Islet precursor cell (in vitro differentiated cells): ENCODE results near the gene MAML3.

Experiments
- DNase-seq: peaks from one replicate; pipeline ENCODE4 v3.0.0-alpha.2; 2018

Gene MAML3

GRCh38 chr4:139854668-139855403, 299.1 kb downstream of the MAML3 start:
- DNase-seq, result no peak

- DNase-seq, result no peak
Observed at GRCh38 chr4:139853309-139853708, 300.7 kb downstream of the MAML3 start.

- no peak for DNase-seq
Observed at GRCh38 chr4:139852612-139853269, 301.2 kb downstream of the MAML3 start.

DNA sequence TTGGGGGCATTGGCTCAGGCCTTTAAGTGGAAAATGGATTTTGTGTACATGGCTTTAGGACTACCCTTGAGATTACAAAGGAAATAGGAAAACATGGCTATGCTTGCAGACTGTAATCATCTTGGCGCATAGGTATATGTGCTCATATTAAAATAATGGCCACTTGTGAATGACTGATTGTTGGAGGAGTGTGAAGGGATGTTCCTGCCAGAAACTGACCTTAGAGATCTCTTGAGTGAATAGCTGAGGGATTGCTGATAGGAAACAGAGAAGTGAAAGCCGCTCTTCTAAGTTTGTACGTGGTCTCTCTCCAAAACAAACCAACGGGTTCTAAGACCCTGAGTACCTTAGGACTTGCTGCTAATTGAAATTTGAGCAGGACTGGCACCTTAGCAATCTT, 302.3 kb downstream of the MAML3 start:
- no peak for DNase-seq

DNA sequence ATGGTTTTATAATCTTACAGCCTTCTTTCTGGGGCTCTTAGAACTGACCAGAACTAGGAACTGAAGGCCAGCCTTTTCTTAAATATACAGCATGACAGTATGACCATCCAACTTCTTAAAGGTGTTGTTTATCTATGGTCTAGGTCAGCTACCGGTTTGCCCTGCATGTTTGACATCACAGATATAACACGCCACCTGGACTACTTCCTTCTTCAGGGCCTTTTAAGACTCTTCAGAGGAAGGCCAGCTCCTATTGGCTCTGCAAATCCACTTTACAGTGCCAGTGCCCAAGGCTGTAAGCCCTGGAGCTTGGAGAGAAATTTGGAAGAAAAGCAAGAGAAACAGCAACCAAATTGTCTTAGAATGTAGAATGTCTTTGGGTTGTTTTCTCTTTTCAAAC, 302.9 kb downstream of the MAML3 start:
- DNase-seq, result no peak

DNA sequence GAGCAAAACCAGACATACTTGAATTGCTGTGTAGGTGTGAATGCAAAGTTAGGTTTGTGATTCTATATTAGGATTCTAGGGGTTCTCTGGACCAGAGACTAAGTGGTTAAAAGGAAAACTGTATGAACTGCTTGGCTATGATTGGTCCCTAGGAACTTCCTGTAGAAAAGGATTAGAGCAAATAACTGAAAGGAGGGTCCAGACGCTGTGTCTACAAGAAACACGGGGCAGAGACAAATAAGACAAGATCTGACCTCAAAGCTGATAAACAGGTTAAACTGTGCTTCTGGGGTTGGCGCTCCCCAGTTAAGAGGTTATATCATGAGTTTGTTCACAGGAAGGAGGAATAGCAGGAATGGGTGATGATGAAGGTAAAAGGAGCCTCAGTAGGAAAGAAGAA, 304.8 kb downstream of the MAML3 start:
- DNase-seq, result no peak

DNA sequence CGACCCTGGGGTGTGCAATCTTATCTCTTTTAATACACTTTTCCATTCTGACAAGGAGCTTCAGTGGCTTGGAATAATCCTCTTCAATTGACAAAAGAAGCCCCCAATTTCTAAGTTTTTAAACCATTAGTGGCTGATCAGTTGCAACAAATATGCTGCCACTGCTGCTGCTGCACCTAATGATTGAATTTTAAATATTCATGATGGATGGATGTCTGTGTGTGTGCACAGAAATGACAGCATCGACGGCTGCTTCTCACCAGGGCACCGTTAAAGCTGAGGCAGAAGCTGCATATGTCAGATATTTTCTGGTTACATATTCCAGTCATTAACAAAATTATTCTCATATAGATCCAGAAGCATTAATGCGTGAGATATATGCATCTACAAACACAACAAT, 306.0 kb downstream of the MAML3 start:
- DNase-seq, result no peak

DNA sequence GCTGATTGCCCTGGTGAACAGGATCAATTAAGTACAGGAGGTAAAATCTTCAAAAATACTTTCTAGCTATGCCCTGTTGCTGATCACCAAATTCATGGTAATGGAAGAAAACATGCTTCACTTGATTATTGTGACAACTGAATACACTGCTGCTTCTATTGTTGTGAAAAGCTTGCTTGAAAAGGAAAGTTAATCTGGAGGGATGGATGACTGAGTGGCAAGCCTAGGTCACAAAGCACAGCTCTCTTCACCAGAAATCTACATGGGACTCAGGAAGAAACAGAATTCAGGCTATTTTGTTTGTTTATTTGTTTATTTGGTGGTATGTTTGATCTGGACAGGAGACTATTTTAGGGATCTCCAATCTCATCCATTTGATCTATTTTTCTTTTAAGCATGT, 306.4 kb downstream of the MAML3 start:
- DNase-seq, result no peak

GRCh38 chr4:139846766-139847165, 307.2 kb downstream of the MAML3 start:
- DNase-seq, result no peak

DNA sequence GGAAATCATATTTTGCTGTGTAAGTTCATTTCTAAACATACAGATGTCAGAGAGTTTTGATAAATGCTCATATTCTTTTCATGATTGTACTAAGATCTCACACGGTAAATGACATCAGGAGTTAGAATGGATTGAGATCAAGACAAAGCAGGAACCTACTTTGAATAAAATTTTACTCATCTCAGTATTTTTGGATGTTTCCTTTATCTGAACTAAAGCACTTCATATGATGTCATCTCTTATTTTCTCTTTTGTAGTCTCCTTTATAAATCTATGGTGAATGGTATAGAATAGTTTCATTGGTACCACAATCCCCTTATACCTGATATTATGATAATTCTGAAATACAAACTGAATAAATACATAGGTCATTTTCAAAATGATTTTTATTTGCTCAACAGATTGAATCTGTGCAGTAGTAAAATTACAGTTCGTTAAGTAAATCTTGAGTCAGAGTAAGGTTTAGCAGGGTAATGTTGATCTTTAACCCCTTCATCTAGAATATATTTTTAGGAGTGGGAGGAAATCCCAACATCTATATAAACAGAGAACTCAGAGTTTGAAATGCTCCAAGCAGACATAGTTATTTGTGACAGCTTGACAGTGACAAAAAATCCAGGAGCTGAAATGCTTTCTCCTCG, 308.4 kb downstream of the MAML3 start:
- DNase-seq, result no peak

DNA sequence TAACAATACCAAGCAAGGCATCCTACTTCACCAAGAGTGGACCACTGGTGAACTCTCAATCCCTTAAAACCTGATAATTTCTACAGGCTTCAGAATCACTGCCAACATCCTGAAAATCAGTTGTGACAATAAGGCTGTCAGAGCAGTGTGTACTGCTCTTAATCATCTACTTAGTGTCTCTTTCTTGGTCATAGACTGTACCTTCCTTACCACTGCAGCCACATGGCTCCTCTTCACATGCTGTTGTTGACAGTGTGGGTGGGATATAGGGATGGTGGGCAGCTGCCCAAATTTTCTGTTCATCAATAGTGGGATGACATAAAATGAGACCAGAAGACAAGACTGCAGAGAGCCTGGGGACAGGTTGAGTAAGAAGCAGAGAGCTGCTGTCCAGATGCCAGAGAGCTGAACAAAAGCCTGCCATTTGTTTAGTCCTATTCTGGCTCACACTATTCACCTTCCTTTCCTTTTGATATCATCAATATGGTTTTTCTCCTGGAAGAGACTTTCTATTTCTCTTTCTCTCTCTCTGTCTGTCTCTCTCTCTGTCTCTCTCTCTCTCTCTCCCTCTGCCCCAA, 309.4 kb downstream of the MAML3 start:
- no peak for DNase-seq

- DNase-seq, result no peak
Observed at GRCh38 chr4:139844057-139844456, 309.9 kb downstream of the MAML3 start.

DNA sequence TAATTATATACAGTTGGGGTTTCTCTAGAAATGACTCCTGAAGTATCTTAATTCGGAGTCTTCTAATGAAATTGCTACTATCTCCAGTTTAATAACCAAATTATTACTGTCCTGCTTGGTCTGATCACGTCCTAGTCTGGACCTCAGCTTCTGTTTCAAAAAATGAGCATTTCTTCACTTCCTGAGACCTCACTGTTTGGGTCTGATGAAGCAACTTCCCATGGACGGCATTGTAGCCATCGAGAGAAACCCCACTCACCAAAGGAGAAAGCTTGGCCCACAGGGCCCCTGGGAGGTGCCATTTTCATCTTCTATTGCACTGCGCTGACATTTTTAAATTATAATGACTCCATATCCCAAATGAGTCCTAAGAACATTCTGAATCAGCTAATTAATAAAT, 310.3 kb downstream of the MAML3 start:
- no peak for DNase-seq

DNA sequence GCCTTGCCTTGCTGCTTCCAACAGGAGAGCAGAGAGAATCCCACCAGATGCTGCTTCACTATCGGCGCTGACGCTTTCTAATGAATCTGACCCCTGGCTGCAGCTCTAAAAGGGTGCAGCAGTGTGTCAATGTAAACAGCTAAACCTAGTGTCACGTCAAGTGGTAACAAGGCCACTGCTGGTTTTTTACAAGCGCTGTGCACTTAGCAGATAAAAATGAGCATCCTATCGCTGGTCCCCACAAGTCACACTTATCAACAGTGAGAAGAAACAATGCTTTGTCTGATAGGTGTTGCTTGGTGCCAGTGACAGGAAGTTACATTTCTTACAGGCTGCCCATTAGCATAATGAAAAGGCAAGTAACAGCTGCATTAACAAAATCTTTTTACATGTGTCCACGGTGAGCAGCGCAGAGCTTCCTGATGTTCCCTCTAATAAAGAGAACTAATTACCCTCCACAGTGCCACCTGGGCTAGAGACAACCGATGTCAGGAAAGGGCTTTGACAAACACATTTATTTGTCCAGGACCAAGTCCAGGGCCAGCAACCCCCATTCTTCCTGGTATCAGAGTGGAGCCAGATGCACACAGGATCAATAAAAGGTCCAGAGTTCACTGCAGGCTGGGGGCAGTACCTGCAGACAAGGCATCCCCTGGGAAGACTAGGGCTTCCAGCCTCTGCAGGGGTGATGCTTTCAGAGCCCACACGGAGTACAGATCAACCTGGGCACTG, 312.4 kb downstream of the MAML3 start:
- no peak for DNase-seq

DNA sequence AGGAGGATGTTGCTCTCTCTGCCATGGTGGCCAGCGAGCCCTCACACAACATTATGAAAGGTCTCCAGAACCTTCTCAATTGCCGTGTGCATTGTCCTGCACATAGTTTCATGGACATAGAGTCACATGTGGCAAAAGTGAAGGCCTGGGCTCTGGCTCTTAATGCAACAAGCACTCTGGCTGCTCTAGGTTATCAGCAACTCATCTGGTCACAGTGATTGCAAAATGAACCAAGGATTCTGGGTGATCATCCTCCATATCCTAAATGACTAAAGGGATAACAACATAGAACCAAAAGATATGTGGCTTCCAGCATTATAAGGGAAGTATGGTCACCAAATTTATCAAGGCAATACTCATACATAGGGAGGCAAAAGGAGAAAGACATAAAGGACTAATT, 313.2 kb downstream of the MAML3 start:
- no peak for DNase-seq

DNA sequence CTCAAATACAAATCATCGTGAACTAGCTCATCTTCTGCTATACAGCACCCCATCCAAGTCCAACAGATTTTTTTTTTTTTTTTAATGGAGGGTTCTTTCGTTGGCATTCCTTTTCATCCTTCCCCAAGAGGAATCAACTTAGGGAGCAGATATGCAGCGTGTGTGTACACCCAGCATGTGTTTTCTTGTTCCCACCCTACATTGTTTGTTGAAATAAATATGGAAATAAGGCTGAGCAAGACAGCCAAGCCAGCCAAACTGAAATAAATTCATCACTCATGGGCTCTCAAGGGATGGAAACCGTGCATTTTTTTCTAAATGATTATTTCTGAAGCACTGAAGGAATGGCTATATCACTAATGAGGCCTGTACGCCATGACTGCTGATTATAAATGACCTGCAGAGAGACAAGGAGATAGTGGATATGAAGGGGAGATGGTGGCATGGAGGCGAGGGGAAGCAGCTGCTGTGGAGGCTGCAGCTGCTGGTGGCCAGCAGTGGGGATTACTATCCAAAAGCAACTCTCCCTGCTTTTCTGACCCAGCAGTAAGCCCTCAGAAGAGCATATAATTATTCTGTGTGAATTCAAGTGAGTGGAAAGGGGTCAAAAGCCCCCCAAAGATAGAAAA, 314.5 kb downstream of the MAML3 start:
- DNase-seq, result no peak

DNA sequence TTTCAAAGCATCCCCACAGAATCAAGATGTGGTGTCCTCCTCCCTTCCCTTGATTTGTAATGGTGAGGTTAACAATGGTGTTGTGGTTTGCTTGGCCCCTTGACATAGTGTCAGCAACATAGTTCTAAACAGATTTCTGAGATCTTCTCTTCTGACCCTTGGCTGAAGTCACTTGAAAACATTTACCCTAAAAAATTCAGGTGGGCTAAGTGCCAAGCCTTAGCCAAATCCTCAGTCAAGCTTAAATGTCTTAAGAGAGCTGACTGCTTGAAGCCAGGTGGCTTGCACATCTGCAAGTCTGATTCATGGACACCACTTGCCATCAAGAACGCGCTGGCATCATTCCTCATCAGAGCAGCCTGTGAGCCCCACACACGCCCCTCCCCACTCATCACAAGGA, 315.2 kb downstream of the MAML3 start:
- no peak for DNase-seq

DNA sequence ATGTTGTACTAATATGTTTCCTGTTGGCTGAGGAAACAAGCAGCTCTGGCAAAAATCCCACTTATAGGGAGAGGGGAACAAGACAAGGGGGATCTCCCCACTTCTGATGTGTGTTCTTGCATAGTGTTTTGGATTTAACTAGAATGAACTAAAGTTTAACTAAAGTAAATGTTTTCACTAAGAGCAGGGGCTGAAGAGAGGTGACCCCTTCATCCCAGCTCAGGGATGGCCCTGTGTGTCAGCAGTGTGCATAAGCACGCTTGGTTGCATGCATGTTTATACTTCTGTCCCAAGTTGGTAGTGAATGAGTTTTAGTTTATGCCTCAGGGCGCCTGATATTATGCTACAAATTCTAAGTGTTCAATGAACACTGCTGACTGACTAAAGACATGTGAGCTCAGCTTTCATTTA, 319.0 kb downstream of the MAML3 start:
- DNase-seq, result no peak

GRCh38 chr4:139834226-139834662, 319.7 kb downstream of the MAML3 start:
- DNase-seq, result no peak

- DNase-seq, result no peak
Observed at GRCh38 chr4:139833151-139833910, 320.7 kb downstream of the MAML3 start.

DNA sequence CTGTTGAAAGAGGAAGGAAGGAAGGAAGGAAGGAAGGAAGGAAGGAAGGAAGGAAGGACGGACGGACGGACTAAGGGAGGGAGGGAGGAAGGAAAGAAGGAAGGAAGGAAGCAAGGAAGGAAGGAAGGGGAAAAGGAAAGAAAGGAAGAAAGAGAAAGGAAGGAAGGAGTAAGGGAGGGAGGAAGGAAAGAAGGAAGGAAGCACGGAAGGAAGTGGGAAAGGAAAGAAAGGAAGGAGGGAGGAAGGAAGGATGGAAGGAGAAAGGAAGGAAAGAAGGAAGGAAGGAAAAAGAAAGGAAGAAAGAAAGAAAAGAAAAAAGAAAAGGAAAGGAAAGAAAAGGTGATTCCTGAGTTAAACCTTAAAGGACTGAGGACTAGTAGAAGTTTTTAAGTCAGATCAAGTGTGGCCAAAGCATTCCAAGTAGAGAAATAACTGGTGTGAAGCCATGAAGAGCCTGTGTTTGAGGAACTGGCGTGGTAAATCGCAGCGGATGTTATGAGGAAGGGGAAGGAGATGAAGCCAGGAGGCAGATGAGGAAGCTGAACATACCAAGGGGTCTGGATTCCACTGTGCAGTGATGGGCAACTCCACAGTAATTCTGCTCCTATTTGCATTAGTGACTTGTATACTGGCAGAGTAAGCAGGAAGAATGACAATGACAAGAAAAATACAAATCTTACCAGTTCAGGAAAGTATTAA, 324.9 kb downstream of the MAML3 start:
- no peak for DNase-seq
